ENCODE measurements around the gene CTNNA1. TPM values are rescaled to one million over a fixed set of nuclear protein-coding genes. Genes with fewer than 3 reads are reported as not detected.
A peak's percentile ranks its signal among the peaks of the same experiment; 100 is the strongest.

The CTNNA1 gene
- total and polyA plus RNA-seq, 2 of the 8 experiments (the other 6 are each of a cell fraction or from before 2014, with no cell fraction given), result 115 to 349 TPM

DNA sequence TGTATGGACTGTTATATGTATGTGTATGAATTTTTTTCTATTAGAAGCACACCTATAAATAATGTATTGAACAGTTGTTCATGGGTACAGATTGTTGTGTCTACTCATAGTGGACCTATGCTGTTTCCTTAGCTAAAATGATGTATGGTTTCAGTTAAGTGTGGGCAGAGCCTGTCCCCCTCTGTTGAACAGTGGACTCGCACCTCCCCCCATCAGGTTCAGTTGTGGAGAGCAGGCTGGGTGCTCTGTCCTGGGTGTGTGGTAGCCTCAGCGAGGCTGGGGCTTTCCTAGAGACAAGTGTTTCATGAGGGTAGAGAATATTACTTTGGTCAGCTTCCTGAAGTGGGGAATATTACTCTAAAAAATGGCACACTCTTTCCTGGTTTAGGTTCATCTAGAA, 169.3 kb downstream of the CTNNA1 start:
- Histone ChIP-seq H3K4me3 (ENCODE audit: extremely low read depth in 1 of 4, insufficient read depth in 2 of 4, low read depth in 3 of 4, low read length in 4 of 4) (no peak overlapping the region), H3K23ac (ENCODE audit: insufficient read length) (no peak overlapping the region), H4K91ac (replicated peaks; ENCODE audit: insufficient read length, low read length) (no peak overlapping the region), H4K5ac (ENCODE audit: insufficient read length, low read depth, low read length) (no peak overlapping the region), H3K4me1 (replicated peaks in 1 of 4; ENCODE audit: control insufficient read depth in 3 of 4, insufficient read depth in 4 of 4, low read length in 3 of 4) (peaks cover 0 to 4% (median 2%) of the 10 kb centered on the region in 4 experiments; a peak in 2 of 7 replicates), H2AK5ac (ENCODE audit: low read depth, low read length) (no peak overlapping the region), H3K18ac (ENCODE audit: extremely low read depth, low read length) (no peak overlapping the region), H3K14ac (ENCODE audit: insufficient read length) (no peak overlapping the region), H3K79me1 (ENCODE audit: low read depth, low read length) (peaks cover 2% of the 10 kb centered on the region; the same call in 1 of the 2 replicates), H3K9me3 (ENCODE audit: insufficient read depth in 2 of 2, low read depth in 1 of 2, low read length in 1 of 2) (no peaks in the 10 kb centered on the region), H4K20me1 (replicated peaks in 1 of 2; ENCODE audit: control insufficient read depth in 1 of 2, insufficient read depth in 2 of 2, low read length in 2 of 2) (peaks cover 0 to 2% of the 10 kb centered on the region in 2 experiments), H2BK20ac (ENCODE audit: low read length) (no peak overlapping the region), H2BK5ac (ENCODE audit: low read depth, low read length) (no peak overlapping the region), H2BK15ac (ENCODE audit: low read length) (no peak overlapping the region), H2BK120ac (replicated peaks; ENCODE audit: low read depth, low read length) (no peak overlapping the region), H3K4me2 (ENCODE audit: insufficient read depth in 1 of 2, low read depth in 2 of 2, low read length in 2 of 2) (no peak overlapping the region), H2AFZ (ENCODE audit: low read length) (no peak overlapping the region), H3K27ac (ENCODE audit: low read depth, low read length) (no peak overlapping the region), H4K8ac (ENCODE audit: extremely low read depth, insufficient read depth, low read length) (no peak overlapping the region), H3K36me3 (ENCODE audit: control insufficient read depth in 2 of 4, insufficient read depth in 4 of 4, low read length in 3 of 4) (peaks cover 14 to 50% (median 30%) of the 10 kb centered on the region in 4 experiments), H3K79me2 (ENCODE audit: control insufficient read depth in 1 of 2, insufficient read depth in 2 of 2, low read length in 2 of 2) (no peaks in the 10 kb centered on the region), H3K27me3 (replicated peaks in 1 of 4; ENCODE audit: control insufficient read depth in 3 of 4, extremely low read depth in 1 of 4, insufficient read depth in 3 of 4, low read length in 3 of 4) (no peaks in the 10 kb centered on the region), H3K9ac (replicated peaks in 1 of 4; ENCODE audit: extremely low read depth in 1 of 4, low read depth in 3 of 4, low read length in 3 of 4) (no peak overlapping the region; a peak in 1 of 7 replicates), H3K56ac (replicated peaks; ENCODE audit: insufficient read length, low read depth, low read length) (no peak overlapping the region), H3K23me2 (ENCODE audit: low read depth, low read length) (no peaks in the 10 kb centered on the region), H2BK12ac (ENCODE audit: low read depth, low read length) (no peak overlapping the region), H3K4ac (replicated peaks; ENCODE audit: insufficient read length, low read depth, low read length) (no peak overlapping the region)
- CTCF ChIA-PET (ENCODE audit: partially characterized antibody), result no interaction called here
- no peak for TF ChIP-seq HDAC6 (IDR thresholded peaks at IDR 0.05; ENCODE audit: low read depth, low read length)
- TF ChIP-seq YY1 (IDR thresholded peaks at IDR 0.05; ENCODE audit: low read depth, low read length), result no peak
- no peak for TF ChIP-seq SAP30 (IDR thresholded peaks at IDR 0.05; ENCODE audit: insufficient read depth, insufficient replicate concordance, low read length)
- TF ChIP-seq BRCA1 (IDR thresholded peaks at IDR 0.05; ENCODE audit: low read depth, low read length), result no peak
- TF ChIP-seq SUZ12 (IDR thresholded peaks at IDR 0.05; ENCODE audit: low read length), result no peak
- no peak for TF ChIP-seq SIN3A (conservative IDR thresholded peaks at IDR 0.05 in 1 of 2, IDR thresholded peaks at IDR 0.05 in 1 of 2; ENCODE audit: low read depth in 1 of 2, low read length in 2 of 2)
- TF ChIP-seq, protein P1, sequence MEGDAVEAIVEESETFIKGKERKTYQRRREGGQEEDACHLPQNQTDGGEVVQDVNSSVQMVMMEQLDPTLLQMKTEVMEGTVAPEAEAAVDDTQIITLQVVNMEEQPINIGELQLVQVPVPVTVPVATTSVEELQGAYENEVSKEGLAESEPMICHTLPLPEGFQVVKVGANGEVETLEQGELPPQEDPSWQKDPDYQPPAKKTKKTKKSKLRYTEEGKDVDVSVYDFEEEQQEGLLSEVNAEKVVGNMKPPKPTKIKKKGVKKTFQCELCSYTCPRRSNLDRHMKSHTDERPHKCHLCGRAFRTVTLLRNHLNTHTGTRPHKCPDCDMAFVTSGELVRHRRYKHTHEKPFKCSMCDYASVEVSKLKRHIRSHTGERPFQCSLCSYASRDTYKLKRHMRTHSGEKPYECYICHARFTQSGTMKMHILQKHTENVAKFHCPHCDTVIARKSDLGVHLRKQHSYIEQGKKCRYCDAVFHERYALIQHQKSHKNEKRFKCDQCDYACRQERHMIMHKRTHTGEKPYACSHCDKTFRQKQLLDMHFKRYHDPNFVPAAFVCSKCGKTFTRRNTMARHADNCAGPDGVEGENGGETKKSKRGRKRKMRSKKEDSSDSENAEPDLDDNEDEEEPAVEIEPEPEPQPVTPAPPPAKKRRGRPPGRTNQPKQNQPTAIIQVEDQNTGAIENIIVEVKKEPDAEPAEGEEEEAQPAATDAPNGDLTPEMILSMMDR (IDR thresholded peaks at IDR 0.05; ENCODE audit: control extremely low read depth in 1 of 3, insufficient read depth in 1 of 3, low read depth in 1 of 3, low read length in 3 of 3), result peak in 1 of 3 experiments; percentile 5; a peak in 1 of 4 replicates
- no peak for TF ChIP-seq CHD1 (IDR thresholded peaks at IDR 0.05; ENCODE audit: low read depth, low read length)
- 93% methylated on average over 2 of the region's 2 CpGs; no CpG with 5 or more reads in 1 of the 2 experiments for WGBS, 2 experiments (ENCODE audit: extremely low coverage in 1 of 2, insufficient coverage in 1 of 2, insufficient read length in 1 of 2, insufficient replicate concordance in 2 of 2, low coverage in 1 of 2, low lambda C conversion rate in 2 of 2, missing lambda C conversion rate in 1 of 2)
- DNase-seq (ENCODE audit: low read depth in 1 of 2, low spot score in 2 of 2) (no peak), FAIRE-seq (no peak)
- POLR2A ChIA-PET (ENCODE audit: partially characterized antibody), result no interaction called here
